ENCODE results near the gene THSD7B. TPM values are rescaled to one million over a fixed set of nuclear protein-coding genes. Genes with fewer than 3 reads are reported as not detected.

The THSD7B gene
- total RNA-seq, 1 donor from 2014 or later, result not detected

GRCh38 chr2:137644731-137645130 lies 879.4 kb downstream of the THSD7B start:
- H3K36me3 Mint-ChIP-seq (ENCODE audit: unreplicated experiment), result no peaks in the 10 kb centered on the region
- no peak for DNase-seq (ENCODE audit: extremely low spot score, unreplicated experiment)
- no peaks in the 10 kb centered on the region for H3K9me3 Mint-ChIP-seq (ENCODE audit: unreplicated experiment)
- TF ChIP-seq CTCF (IDR thresholded peaks at IDR 0.05), result no peak
- no peak overlapping the region for H3K4me3 Mint-ChIP-seq (ENCODE audit: unreplicated experiment)
- H3K4me1 Mint-ChIP-seq (ENCODE audit: unreplicated experiment), result no peaks in the 10 kb centered on the region
- no peak overlapping the region for H3K27ac Mint-ChIP-seq (ENCODE audit: unreplicated experiment)
- H3K27me3 Mint-ChIP-seq (ENCODE audit: unreplicated experiment), result peaks cover 3% of the 10 kb centered on the region

- no peak overlapping the region for H3K4me3 Mint-ChIP-seq (ENCODE audit: unreplicated experiment)
- H3K27ac Mint-ChIP-seq (ENCODE audit: unreplicated experiment), result no peak overlapping the region
- no peak for TF ChIP-seq CTCF (IDR thresholded peaks at IDR 0.05)
- H3K27me3 Mint-ChIP-seq (ENCODE audit: unreplicated experiment), result no peaks in the 10 kb centered on the region
- no peaks in the 10 kb centered on the region for H3K4me1 Mint-ChIP-seq (ENCODE audit: unreplicated experiment)
- H3K36me3 Mint-ChIP-seq (ENCODE audit: unreplicated experiment), result no peaks in the 10 kb centered on the region
- no peak for DNase-seq (ENCODE audit: extremely low spot score, unreplicated experiment)
- no peaks in the 10 kb centered on the region for H3K9me3 Mint-ChIP-seq (ENCODE audit: unreplicated experiment)
These were observed 888.7 kb downstream of the THSD7B start for GRCh38 chr2:137654046-137654445.

- no peak for TF ChIP-seq CTCF (IDR thresholded peaks at IDR 0.05)
- Mint-ChIP-seq H3K9me3 (ENCODE audit: unreplicated experiment) (no peaks in the 10 kb centered on the region), H3K36me3 (ENCODE audit: unreplicated experiment) (no peaks in the 10 kb centered on the region), H3K4me1 (ENCODE audit: unreplicated experiment) (no peaks in the 10 kb centered on the region), H3K27ac (ENCODE audit: unreplicated experiment) (no peak overlapping the region), H3K4me3 (ENCODE audit: unreplicated experiment) (no peak overlapping the region), H3K27me3 (ENCODE audit: unreplicated experiment) (no peaks in the 10 kb centered on the region)
- DNase-seq (ENCODE audit: extremely low spot score, unreplicated experiment), result no peak
These were observed 890.5 kb downstream of the THSD7B start for GRCh38 chr2:137655814-137656213.

GRCh38 chr2:137658433-137658832 lies 893.1 kb downstream of the THSD7B start:
- TF ChIP-seq CTCF (IDR thresholded peaks at IDR 0.05), result no peak
- Mint-ChIP-seq H3K27me3 (ENCODE audit: unreplicated experiment) (no peaks in the 10 kb centered on the region), H3K9me3 (ENCODE audit: unreplicated experiment) (no peaks in the 10 kb centered on the region), H3K36me3 (ENCODE audit: unreplicated experiment) (no peaks in the 10 kb centered on the region), H3K4me1 (ENCODE audit: unreplicated experiment) (no peaks in the 10 kb centered on the region), H3K4me3 (ENCODE audit: unreplicated experiment) (no peak overlapping the region), H3K27ac (ENCODE audit: unreplicated experiment) (no peak overlapping the region)
- DNase-seq (ENCODE audit: extremely low spot score, unreplicated experiment), result no peak

GRCh38 chr2:137659616-137660015 lies 894.3 kb downstream of the THSD7B start:
- Mint-ChIP-seq H3K4me3 (ENCODE audit: unreplicated experiment) (no peak overlapping the region), H3K9me3 (ENCODE audit: unreplicated experiment) (no peaks in the 10 kb centered on the region), H3K4me1 (ENCODE audit: unreplicated experiment) (no peaks in the 10 kb centered on the region), H3K27ac (ENCODE audit: unreplicated experiment) (no peak overlapping the region), H3K27me3 (ENCODE audit: unreplicated experiment) (no peaks in the 10 kb centered on the region), H3K36me3 (ENCODE audit: unreplicated experiment) (no peaks in the 10 kb centered on the region)
- no peak for DNase-seq (ENCODE audit: extremely low spot score, unreplicated experiment)
- peak; percentile 46 for TF ChIP-seq CTCF (IDR thresholded peaks at IDR 0.05)

Measured in osteocyte (in vitro differentiated cells).